Activated CD8-positive, alpha-beta memory T cell treated with anti-CD3 and anti-CD28 coated beads, Interleukin-2, amount 50 U/mL, for 24 hours (primary cell): ENCODE results near the gene UBE2G1.
"Not testable (repeated sequence)": the region's sequence is repeated elsewhere in the genome, so short reads cannot be mapped to it uniquely, and the experiment has no call there.

Source experiments
- DNase-seq: peaks from one replicate; pipeline ENCODE4 v3.0.0-alpha.2; 2020; ENCODE audit errors: extremely low read depth

UBE2G1 gene

GRCh38 chr17:4375039-4375748 lies 8.7 kb upstream of the UBE2G1 start:
- DNase-seq: peak; percentile 32

GRCh38 chr17:4369557-4370230 lies 3.2 kb upstream of the UBE2G1 start:
- DNase-seq: no peak

- DNase-seq: no peak
Measured at GRCh38 chr17:4368341-4368740, 1.9 kb upstream of the UBE2G1 start.

GRCh38 chr17:4367177-4367576 lies 702 bp upstream of the UBE2G1 start:
- not testable (repeated sequence) for DNase-seq

DNA sequence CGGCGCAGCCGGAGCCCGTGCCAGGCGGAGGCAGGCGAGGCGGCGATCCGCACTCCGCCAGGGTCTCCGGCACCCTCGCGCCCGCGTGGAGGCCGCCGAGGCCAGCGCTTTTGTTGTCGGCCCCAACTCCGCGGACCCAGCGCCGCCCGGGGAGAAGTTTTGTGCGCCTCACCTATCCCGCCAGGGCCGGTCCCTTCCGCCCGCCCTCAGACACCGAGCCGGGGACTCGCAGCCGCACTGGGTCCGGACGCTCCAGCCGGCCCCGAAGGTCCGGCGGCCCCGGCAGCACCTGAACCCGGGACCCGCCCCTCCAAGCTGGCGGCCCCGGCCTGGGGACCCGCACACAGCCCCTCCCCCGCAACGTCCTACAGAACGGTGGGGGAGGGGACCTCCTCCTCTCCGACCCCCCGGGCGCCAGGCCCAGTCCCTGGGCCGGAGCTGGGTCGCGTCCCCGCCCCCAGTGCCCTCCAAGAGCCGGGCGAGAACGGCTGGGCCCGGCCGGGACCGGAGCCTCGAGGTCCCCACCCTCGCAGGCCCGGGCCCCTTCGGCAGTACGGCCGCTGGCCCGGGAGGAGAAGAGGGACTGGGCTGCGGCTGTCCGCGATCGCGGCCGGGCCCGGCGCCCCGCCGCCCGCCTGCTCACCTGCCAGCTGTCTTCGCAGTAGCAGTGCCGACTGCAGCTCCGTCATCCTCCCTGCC lies 698 bp downstream of the UBE2G1 start:
- DNase-seq: no peak

- peak; percentile 82 for DNase-seq
Measured at GRCh38 chr17:4365103-4365627, 1.3 kb downstream of the UBE2G1 start.

DNA sequence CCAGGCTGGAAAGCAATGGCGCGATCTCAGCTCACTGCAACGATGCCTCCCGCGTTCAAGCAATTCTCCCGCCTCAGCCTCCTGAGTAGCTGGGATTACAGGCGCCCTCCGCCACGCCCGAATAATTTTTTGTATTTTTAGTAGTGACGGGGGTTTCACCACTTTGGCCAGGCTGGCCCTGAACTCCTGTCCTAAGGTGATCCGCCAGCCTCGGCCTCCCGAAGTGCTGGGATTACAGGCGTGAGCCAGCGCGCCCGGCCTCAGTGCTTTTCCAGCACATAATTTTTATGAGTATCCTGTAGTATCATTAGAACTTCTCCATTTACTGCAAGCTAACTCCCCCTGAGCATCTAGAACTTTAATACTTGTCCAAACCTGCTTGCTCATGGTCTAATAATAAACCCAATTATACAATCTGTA lies 1.8 kb downstream of the UBE2G1 start:
- no peak for DNase-seq

DNA sequence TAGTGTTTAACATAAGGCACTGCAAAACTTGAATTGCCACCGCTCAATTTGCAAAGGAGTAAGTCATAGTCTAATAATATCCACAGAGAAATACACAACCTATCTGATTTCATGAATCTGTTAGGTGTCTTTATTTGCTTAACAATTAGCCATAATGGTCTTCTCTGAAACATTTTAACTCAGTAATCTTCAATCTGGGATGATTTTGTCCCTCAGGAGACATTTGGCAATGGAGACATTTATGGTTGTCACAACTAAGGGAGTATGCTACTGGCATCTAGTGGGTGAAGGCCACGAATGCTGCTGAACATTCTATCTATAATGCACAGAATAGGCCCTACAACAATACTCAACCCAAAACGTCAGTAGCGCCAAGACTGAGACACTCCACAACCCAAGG lies 4.3 kb downstream of the UBE2G1 start:
- no peak for DNase-seq

DNA sequence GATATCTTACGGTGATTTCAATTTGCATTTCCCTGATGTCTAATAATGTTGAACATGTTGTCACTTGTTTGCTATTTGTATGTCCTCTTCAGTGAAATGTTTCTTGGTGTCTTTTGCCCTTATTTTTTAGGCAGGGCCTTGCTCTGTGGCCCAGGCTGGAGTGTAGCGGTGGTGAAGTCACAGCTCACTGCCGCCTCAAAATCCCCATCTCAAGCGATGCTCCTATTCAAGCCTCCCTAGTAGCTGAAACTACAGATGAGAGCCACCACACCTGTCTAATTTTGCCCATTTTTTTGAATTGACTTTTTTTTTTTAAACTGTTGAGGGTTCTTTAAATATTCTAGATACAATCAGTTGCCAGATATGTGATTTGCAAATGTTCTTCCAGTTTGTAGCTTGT lies 8.3 kb downstream of the UBE2G1 start:
- no peak for DNase-seq

- DNase-seq: no peak
Measured at GRCh38 chr17:4357671-4358070, 8.8 kb downstream of the UBE2G1 start.

DNA sequence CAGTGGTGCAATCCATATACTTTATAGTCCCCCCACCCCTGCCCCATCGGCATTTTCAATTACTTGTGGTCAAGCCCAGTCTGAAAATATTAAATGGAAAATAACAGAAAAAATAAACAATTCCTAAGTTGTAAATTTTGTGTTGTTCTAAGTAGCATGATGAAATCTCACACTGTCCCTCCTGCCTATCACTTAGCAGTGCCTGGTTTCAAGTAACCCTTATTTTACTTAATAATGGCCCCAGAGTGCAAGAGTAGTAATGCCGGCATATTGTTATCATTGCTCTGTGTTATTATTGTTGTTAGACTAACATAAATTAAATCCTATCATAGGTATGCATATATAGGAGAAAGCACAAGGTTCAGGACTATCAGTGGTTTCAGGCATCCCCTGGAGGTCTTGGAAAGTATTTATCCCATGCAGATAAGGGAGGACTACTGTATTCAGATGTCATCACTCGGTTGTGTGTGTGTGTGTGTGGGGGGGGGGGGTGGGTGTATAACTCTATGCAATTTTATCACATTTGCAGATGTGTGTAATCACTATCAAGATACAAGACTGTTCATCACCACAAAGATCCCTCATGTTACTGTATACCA lies 9.3 kb downstream of the UBE2G1 start:
- no peak for DNase-seq

DNA sequence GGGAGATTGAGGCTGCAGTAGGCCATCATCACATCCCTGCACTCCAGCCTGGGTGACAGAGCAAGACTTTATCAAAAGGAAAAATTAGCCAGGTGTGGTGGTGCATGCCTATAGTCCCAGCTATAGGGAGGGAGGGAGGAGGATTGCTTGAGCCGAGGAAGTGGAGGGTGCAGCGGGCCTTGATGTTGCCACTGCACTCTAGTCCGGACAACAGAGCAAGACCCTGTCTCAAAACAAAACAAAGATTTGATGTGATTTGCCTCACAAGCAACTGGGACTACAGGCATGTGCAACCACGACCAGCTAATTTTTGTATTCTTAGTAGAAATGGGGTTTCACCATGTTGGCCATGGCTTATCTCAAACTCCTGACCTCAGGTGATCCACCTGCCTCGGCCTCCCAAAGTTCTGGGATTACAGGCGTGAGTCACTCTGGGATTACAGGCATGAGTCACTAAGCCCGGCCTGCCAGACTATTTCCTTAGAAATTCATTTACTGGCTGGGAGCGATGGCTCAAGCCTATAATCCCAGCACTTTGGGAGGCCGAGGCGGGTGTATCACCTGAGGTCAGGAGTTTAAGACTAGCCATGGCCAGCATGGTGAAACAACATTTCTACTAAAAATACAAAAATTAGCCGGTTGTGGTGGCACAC lies 11.5 kb downstream of the UBE2G1 start:
- DNase-seq: no peak

GRCh38 chr17:4354206-4354605 lies 12.3 kb downstream of the UBE2G1 start:
- no peak for DNase-seq

GRCh38 chr17:4350214-4350613 lies 16.3 kb downstream of the UBE2G1 start:
- DNase-seq: not testable (repeated sequence)

DNA sequence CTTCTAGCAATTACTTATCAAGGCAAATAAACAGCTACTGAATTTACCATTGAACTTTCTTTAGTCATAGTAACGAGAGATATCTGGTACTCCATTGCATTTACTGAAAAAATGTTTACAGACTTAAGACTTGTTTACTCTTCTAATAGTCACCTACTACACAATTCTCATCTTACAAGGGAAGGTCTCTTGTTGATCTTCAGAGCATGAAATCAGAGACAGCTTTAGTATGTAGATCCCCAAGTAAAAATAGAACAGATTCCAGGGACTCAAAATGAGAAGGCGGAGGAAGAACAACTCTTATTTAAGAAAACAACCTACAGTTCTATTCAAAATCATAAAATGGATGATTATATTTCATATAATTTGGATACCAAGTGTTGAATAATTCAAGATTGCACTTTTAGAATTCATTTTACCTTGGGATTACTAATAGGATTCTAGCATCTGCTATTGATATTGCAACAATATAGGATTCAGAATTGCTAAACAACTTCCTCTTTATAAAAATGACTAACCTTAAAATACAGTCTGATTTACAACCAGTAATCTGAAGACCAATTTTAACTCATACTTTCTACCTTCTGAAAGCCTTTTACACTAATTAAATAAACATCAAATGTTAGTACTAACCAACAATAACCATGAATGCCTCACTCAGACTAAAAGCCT lies 20.8 kb downstream of the UBE2G1 start:
- DNase-seq: no peak

DNA sequence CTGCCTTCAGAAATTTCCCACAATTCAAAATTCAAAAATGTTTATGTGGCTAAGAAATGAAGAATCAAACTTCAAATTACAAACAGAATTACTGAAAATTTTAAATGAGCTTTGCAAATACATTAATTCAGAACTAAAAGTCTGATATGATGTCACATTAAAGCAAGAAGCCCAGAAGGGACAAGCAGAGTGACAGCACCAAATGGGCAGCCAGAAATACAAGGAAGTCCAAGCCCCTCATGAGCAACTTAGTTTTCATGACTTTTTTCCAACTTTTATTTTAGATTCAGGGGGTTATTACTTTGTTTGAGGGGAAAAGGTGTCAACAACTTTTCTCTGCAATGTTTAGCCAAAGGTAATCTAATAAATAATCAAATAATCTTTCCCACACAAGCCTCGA lies 21.5 kb downstream of the UBE2G1 start:
- no peak for DNase-seq

DNA sequence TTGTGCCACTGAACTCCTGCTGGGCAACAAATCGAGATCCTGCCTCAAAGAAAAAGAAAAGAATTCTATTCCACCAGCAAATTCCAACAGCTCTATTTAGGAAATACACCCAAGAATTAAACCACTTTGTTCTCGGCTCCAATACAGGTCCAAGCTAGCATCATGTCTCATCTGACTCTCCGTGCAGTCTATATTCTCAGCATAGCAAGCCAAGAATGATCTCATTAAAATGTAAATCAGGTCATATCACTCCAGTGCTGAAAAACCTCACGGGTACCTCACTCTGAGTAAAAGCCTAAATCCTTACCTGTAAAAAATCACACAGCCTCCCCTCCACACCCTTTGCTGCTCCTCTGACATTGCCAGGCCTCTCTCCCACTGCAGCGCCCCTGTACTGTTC lies 23.9 kb downstream of the UBE2G1 start:
- no peak for DNase-seq

- DNase-seq: no peak
Measured at GRCh38 chr17:4341616-4341977, 24.9 kb downstream of the UBE2G1 start.

DNA sequence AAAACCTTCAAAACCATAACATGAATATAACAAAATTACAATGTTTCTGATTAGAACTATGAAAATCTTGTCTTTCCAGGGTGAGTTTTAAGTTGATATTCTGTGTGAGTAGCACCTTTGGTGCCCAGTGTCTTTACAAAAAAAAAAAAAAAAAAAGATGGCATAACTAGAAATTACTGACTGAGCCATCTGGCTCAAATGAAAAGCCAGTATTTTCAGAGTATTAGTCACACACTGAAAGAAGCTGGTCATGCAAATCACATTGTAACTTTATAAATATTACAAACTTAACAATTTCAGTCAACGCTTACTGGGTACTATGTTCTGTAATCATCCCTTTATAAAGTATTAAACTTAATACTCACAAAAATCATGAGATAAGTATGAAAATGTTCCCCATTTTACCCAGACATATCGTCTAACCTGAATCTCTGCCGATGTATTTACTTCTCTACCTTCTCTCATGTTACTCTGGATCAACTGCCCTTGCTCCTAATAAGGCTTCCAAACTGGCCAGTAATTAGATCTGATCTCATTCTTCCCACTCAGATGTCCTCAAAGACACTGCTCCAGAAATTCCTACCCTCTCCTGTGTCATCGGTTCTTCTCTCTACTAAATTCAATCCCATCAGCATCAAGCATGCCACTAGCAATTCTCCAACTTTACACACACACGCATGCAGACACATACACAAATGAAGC lies 25.4 kb downstream of the UBE2G1 start:
- no peak for DNase-seq

DNA sequence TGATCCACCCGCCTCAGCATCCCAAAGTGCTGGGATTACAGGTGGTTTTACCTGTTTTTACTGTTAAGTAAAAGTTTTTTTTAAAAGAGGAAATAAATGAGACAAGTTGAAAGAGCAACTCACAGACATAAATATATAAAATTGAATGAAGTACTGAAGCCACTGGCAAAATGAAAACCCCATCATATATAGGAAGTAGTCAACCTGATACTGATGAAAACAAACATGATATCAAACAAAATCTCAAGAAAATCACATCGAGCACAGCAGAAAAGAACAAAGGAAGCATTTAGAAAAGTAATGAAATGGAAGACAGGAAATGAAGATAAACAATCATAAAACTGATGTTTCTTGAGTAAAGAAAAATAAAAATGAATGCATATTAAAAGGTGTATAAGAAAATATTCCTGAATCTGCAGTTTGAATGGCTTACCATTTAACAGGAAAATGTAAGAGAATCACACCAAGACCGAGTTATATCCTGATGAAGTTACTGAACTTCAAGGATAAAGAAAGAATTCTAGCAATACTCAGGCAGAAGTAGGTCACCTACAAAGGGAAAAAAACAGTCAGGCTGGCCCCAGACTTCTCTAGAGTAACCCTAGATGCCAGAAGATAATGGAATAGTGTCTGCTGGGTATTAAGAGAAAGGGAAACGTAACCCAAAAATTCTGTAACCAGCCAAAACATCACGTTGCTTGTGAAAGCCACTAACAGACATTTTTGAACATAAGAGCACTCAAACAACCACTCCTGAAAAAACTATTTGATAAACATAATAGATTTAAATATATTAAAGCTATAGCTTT lies 31.5 kb downstream of the UBE2G1 start:
- no peak for DNase-seq
